ENCODE data around the gene TPR.

TPR gene

DNA sequence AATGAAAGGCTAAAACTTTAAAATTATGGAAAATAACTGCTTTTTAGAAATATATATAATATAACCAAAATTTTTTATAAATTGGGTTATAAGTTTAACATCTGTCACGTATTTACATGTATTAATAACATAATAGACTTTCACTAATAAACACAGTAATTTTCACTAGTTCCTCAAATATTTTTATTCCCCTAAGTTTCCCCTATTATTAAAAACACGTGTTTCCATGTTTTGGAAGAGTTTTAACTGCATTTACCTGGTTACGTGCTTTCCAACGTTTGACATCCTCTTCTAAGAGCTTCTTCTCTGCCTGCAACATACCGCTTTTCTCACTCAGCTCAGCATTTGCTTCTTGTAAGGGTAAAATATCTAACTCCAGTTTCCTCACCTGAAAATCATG is 34.3 kb downstream of the TPR start:
- no peak overlapping the region for H3K4me3 ChIP-seq (ENCODE audit: low read depth in 1 of 2, low read length in 1 of 2)
- H3K27me3 ChIP-seq: no peaks in the 10 kb centered on the region
- no peak overlapping the region for H3K27ac ChIP-seq
- TF ChIP-seq, protein P1, sequence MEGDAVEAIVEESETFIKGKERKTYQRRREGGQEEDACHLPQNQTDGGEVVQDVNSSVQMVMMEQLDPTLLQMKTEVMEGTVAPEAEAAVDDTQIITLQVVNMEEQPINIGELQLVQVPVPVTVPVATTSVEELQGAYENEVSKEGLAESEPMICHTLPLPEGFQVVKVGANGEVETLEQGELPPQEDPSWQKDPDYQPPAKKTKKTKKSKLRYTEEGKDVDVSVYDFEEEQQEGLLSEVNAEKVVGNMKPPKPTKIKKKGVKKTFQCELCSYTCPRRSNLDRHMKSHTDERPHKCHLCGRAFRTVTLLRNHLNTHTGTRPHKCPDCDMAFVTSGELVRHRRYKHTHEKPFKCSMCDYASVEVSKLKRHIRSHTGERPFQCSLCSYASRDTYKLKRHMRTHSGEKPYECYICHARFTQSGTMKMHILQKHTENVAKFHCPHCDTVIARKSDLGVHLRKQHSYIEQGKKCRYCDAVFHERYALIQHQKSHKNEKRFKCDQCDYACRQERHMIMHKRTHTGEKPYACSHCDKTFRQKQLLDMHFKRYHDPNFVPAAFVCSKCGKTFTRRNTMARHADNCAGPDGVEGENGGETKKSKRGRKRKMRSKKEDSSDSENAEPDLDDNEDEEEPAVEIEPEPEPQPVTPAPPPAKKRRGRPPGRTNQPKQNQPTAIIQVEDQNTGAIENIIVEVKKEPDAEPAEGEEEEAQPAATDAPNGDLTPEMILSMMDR (IDR thresholded peaks at IDR 0.05): no peak
- H3K36me3 ChIP-seq: peaks cover 100% of the 10 kb centered on the region
- H3K4me1 ChIP-seq (ENCODE audit: control insufficient read depth in 1 of 2, insufficient read depth in 1 of 2, low read depth in 1 of 2, low read length in 1 of 2): no peaks in the 10 kb centered on the region
- H3K9me3 ChIP-seq: no peaks in the 10 kb centered on the region

DNA sequence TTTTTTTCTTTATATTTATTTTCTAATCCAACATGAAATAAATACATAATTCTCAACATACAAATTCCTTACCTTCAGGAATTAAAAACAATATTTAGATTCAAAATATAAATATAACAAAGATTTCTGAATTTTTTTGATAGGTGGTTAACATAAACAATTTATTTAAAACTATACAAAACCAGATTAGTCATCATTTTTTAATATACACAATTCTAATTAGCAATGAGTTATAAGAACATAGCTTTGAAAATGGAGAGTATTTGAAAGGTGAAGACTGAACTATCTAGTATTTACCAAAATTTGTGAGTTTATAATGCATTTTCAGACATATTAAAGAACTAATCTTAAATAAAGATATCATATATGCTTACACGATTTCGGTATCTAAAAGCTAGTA is 37.5 kb downstream of the TPR start:
- TF ChIP-seq, protein P1 (IDR thresholded peaks at IDR 0.05): no peak
- no peak overlapping the region for H3K27ac ChIP-seq
- no peaks in the 10 kb centered on the region for H3K27me3 ChIP-seq
- H3K36me3 ChIP-seq: peaks cover 100% of the 10 kb centered on the region
- H3K4me1 ChIP-seq (ENCODE audit: control insufficient read depth in 1 of 2, insufficient read depth in 1 of 2, low read depth in 1 of 2, low read length in 1 of 2): no peaks in the 10 kb centered on the region
- no peaks in the 10 kb centered on the region for H3K9me3 ChIP-seq
- H3K4me3 ChIP-seq (ENCODE audit: low read depth in 1 of 2, low read length in 1 of 2): no peak overlapping the region

- no peaks in the 10 kb centered on the region for H3K9me3 ChIP-seq
- H3K4me3 ChIP-seq (ENCODE audit: low read depth in 1 of 2, low read length in 1 of 2): no peak overlapping the region
- TF ChIP-seq, protein P1 (IDR thresholded peaks at IDR 0.05): no peak
- H3K4me1 ChIP-seq (ENCODE audit: control insufficient read depth in 1 of 2, insufficient read depth in 1 of 2, low read depth in 1 of 2, low read length in 1 of 2): no peaks in the 10 kb centered on the region
- no peaks in the 10 kb centered on the region for H3K27me3 ChIP-seq
- H3K27ac ChIP-seq: no peak overlapping the region
- H3K36me3 ChIP-seq: peaks cover 95% of the 10 kb centered on the region
Observed at GRCh38 chr1:186330758-186331157, 44.3 kb downstream of the TPR start.

- Histone ChIP-seq H3K9me3 (no peaks in the 10 kb centered on the region), H3K27me3 (no peaks in the 10 kb centered on the region), H3K4me3 (ENCODE audit: low read depth in 1 of 2, low read length in 1 of 2) (no peak overlapping the region), H3K36me3 (peaks cover 95% of the 10 kb centered on the region), H3K27ac (no peak overlapping the region), H3K4me1 (ENCODE audit: control insufficient read depth in 1 of 2, insufficient read depth in 1 of 2, low read depth in 1 of 2, low read length in 1 of 2) (no peaks in the 10 kb centered on the region)
- TF ChIP-seq, protein P1 (IDR thresholded peaks at IDR 0.05): no peak
Observed at GRCh38 chr1:186327331-186327730, 47.7 kb downstream of the TPR start.

DNA sequence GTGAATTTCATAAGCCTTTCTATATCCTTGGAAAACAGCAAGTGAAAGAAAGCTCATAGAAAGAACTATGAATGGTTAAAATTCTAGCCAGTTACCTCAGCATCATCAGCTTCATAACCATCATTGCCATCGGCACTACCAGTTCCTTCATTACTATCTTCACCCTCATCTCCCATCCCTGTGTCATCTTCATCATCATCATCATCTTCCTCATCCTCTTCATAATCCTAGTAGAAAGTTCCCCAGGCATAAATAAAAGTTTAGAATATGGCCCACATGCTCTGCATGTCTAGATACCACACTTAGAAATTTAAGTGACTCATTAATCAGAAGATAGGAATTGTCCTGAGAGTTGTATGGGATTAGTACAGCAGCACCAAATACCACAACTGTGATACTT is 49.0 kb downstream of the TPR start:
- Histone ChIP-seq H3K27ac (no peak overlapping the region), H3K9me3 (no peaks in the 10 kb centered on the region), H3K27me3 (no peaks in the 10 kb centered on the region), H3K4me1 (ENCODE audit: control insufficient read depth in 1 of 2, insufficient read depth in 1 of 2, low read depth in 1 of 2, low read length in 1 of 2) (no peaks in the 10 kb centered on the region), H3K36me3 (peaks cover 95% of the 10 kb centered on the region), H3K4me3 (ENCODE audit: low read depth in 1 of 2, low read length in 1 of 2) (no peak overlapping the region)
- TF ChIP-seq, protein P1 (IDR thresholded peaks at IDR 0.05): no peak

DNA sequence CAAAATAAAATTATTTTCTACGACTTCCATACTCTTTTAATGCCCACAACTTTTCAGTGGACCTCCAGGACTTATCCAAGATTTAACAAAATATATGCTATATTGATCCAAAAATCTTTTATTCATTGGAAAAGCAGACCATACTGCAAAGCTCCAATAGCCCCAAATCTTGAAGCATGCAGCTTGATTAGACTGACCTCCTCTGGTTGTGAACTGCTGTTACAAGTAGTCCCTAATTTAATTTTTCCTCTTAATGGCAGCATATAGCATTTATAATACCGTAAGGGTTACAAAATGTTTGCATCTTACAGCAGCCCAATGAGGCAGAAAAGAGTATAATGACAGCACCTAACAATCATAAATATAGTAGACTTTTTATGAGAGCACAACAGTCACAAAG is 49.8 kb downstream of the TPR start:
- H3K27ac ChIP-seq: no peak overlapping the region
- H3K4me3 ChIP-seq (ENCODE audit: low read depth in 1 of 2, low read length in 1 of 2): no peak overlapping the region
- TF ChIP-seq, protein P1 (IDR thresholded peaks at IDR 0.05): no peak
- no peaks in the 10 kb centered on the region for H3K27me3 ChIP-seq
- peaks cover 95% of the 10 kb centered on the region for H3K36me3 ChIP-seq
- no peaks in the 10 kb centered on the region for H3K9me3 ChIP-seq
- no peaks in the 10 kb centered on the region for H3K4me1 ChIP-seq (ENCODE audit: control insufficient read depth in 1 of 2, insufficient read depth in 1 of 2, low read depth in 1 of 2, low read length in 1 of 2)

Measured in neutrophil (primary cell).